NOMO-1 treated with dmso at 0.1 percent for 144 hours (cell line): Measurements from ENCODE around the gene EPHA6.

Source experiments
- DNase-seq: peaks from one replicate; lab custom pipeline; 2025; ENCODE audit not compliant: unreplicated experiment; lab: John Stamatoyannopoulos, UW

The EPHA6 gene

DNA sequence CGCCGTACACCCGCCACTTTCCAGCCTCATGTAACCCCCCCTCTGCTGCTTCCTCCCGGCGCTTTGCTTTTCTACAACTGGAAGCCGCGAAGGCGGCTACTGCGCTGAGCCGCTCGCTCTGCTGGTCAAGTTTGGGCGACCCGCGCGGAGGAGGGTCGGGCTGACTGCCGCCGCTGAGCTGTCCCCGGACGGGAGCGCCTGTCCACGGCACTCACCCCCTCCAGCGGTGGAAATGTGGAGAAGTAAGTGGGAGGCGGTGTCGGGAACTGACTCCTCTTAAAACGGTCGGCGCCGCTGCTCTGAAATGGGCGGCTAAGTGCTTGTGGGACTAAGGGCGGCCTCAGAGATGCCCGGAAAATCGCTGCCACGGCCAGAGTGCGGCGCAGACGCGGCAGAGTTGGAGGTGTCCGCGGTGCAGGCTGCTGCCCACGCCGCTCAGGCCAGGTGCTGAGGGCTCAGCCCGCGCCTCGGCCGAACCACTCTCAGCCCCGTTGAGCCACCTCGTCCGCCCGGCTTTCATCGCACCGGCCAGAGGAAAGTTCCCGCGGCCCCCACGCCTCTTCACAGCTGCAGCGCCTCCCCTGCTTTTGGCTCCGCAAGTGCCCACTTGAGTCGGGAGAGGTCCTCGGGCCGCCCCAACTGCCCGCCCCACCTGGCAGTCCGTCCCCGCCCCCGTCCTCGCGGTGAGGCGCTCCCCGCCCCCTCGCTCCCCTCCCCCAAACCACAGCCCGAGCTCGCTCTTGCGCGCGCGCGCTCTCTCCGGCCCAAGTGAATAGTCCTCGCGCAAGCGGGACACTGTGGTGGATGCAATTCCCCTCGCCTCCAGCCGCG lies at the start of gene EPHA6:
Gene EPHA6, plus strand, starts transcription at position 775 of the 831 bp plus-strand sequence.
- no peak for DNase-seq

DNA sequence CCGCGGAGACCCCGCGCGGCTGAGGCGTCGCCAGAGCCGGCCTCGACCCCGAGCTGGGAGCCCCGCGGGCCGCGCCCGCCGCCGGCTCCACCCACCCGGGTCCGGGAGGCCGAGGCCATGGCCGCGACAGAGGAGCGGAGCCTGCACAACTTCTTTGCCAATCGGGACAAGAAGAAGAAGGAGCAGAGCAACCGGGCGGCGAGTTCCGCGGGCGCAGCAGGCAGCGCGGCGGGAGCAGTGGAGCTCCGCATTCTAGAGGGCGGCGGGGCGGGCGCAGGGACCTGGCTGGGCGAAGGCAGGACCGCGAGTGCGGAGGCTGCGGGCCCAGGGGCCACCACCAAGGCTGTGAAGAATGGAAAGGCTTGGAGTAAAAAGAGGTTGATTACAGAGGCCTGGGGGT lies 37.6 kb upstream of the EPHA6 start:
- no peak for DNase-seq

DNA sequence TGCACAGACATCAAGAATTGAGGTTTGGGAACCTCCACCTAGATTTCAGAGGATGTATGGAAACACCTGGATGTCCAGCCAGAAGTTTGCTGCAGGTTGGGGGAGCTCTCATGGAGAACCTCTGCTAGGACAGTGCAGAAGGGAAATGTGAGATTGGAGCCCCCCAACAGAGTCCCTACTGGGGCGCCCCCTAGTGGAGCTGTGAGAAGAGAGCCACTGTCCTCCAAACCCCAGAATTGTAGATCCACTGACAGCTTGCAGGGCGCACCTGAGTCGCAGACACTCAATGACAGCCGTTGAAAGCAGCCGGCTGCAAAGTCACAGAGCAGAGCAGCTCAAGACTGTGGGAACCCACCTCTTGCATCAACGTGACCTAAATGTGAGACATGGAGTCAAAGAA lies 34.6 kb upstream of the EPHA6 start:
- DNase-seq: no peak

DNA sequence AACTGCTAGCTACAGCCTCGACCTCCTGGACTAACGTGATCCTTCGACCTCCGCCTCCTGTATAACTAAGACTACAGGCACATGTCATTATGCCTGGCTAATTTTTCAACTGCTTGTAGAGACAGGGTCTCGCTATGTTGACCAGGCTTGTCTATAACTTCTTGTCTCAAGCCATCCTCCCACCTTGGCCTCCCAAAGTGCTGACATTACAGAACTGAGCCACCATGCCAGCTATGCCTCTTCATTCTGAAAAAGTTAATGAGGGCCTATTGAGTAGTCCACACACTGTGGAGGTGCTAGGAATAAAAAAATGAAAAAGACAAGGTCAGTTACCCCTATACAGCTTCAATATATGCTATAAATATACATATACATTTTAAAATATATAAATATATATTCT lies 18.3 kb upstream of the EPHA6 start:
- no peak for DNase-seq

DNA sequence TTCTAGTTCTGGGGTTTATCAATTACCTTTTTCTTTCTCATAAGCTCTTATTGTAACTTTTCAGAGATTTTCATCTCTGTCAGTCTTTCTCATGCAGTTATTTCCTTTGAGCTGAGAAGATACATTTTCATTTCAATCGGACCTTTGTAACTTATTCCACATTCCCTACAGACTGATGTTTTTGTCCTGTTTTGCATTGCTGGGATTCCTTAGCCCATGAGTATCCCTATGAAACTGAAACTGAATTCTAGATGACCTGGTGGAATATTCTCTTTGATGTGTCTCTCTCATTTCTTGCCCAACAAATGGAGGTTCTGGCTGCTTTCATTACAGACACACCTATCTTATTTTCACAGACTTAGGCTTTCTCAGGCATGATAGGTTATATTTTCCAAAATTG lies 10.5 kb upstream of the EPHA6 start:
- no peak for DNase-seq

DNA sequence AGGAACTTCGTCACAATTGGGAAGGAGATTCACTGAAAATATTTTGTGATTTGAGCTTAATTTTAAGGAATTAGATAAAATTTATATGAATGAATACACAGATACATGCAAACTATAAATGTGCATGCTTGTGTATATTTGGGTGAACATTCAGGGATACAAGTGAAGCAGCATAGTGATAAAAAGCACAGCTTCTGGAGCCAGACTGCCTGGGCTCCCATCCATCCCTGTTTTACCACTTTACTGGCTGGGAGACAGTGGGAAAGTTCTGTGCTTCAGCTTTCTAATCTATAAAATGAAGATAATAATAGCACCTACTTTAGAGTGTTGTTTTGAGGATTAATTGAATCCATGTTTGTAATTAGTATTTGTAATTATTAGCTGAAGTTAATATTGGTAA lies 8.1 kb upstream of the EPHA6 start:
- no peak for DNase-seq

DNA sequence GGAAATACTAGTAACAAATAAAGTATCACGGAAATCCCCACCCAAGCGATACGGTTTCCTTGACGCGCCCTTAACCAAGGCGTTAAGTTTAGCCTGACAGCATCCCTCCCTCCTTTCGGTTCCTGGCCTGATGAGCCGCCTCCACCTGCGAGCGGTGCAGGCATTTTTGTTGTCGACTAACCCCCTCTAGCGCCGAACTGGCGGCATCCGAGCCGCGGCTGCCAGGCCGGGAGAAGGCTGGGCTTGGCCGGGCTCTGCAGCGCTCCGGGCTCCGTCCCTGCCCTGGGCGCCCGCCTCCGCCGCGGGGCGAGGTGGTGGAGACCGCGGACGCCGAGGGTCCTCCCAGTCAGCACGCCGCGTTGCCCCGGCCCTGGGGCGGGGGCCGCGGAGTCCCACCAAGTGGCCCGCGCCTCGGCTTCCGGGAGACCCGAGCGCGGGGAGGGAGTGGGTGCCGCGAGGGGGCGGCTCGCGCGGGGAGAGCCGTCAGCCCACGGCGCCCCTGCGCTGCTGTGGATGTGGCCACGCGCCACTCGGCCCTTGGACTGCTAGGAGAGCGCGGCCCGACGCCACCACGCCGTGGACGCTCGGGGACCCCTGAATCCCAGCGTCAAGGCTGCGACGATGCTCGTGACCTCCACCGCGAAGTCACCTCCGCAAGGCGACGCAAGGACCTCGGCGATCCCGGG lies 1.1 kb upstream of the EPHA6 start:
- DNase-seq: no peak

DNA sequence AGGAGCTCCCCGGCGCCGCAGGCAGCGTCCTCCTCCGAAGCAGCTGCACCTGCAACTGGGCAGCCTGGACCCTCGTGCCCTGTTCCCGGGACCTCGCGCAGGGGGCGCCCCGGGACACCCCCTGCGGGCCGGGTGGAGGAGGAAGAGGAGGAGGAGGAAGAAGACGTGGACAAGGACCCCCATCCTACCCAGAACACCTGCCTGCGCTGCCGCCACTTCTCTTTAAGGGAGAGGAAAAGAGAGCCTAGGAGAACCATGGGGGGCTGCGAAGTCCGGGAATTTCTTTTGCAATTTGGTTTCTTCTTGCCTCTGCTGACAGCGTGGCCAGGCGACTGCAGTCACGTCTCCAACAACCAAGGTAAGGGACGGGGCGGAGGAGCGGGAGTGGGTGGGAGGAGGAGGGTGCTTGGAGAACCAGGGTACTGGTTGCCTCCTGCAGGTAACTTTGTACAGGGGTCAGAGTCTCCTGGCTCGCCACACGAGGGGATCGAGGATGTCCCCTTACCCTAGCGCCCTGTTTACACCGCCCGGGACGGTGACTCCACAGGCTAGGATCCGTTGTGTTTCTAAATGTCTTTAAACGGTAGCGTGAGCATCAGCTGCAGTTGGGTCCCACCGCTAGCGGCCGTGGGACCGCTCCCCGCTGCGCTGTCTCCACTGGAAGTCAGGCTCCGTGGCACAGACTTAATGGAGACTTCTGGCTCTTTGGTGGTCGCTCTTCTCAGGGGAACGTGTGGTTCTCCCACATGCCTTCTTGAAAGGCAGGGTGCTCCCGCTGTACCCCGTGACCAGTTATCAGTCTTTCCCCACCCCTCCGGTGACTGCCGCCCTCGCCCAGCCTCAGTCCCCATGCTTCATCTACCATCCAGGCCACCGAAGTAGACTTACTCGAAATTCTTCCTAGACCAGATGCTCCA lies 515 bp downstream of the EPHA6 start:
- DNase-seq: no peak

DNA sequence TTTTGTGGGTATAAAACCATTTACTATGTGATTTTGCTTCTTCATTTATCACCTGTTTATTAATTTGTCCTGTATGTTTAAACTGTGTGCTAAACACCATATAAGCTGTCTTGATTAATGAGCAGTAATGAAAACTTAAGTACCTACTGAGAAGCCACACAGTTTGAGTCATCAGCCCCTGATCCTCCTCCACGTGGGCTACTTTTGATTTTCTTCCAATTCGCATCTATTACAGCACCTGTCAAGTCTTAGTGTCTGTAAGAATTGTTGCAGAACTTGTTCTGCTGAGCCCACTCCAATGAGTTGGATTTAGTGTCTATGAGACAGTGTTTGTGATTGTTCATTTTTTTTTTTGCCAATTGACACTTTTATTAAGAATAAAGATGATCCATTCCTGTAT lies 16.8 kb downstream of the EPHA6 start:
- DNase-seq: no peak

DNA sequence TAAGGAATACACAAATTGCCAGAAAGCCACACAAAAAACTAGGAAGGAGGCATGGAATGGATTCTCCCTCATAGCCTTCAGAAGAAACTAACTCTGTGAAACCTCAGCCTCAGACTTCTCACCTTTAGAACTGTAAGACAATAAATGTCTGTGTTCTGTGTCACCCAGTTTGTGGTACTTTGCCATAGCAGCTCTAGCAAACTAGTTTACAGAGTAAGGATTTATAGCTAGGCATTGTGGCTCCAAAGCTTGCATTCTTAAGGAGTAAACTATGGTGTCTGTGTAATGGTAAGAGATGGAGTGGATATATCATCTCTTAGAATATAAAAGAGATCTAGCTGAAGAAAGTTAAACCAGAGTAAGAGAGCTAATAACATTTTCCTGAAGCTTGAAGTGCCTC lies 18.9 kb downstream of the EPHA6 start:
- no peak for DNase-seq

DNA sequence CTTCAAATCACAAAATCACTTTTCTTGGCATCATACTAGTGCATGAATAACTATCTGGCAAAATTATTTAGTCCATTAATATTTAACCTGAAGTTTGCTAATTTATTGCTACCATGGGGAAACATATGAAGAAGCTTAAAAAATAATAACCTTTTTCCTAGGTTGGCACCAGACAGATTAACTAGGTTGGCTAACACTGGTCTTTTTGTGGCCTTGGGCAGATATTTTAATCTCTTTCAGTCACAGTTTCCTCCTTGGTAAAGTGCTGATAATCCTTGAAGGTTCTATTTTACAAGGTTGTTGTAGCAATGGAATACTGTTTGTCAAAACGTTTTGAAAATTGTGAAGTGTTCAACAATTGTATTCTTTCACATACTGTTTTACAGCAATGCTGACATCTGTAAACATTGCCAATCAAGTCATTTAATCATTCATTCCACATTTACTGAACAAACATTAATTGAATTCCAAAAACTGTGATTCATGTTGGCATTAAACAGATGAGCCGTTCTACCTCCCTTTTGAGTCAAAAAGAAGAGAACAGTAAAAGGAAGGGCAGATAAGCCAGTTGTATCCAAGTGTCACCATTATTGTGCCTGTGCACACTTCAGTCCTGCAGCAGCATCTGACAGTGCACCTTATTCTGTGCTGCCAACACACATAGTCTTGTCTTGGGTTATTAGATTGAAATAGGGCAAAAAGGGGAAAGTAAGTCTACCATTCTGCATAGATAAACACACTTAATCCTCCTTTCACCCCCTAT lies 21.9 kb downstream of the EPHA6 start:
- DNase-seq: no peak

DNA sequence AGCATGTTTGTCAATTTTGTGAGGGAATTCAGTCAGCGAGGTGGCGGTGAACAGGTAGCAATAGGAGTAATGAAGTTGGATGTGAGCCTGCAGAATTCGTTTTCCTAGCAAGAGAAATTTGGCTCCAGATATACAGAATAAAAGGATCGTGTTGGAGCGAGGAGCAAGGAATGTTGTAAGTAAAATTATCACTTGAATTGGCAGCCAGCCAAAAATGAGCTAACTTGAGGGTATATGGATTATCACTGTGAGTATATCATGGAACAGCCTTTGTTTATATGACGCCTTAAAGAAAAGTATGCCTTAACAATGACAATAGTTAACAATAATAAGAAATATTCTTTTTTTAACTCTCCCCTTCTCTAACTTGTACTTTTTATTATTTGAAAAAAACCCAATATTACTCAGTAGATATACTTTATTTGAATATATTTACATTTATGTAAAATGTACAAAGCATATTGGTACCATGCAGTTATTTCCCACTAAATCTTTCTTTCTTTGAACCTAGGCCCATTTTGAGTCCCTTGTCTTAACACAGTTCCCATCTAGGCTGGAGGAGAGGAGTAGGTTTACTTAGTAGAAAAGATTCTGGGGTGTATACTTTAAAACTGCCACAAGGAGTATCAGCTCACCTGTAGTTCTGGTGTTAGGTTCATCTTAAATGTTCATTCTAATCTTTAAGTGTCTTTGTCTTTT lies 29.3 kb downstream of the EPHA6 start:
- no peak for DNase-seq

DNA sequence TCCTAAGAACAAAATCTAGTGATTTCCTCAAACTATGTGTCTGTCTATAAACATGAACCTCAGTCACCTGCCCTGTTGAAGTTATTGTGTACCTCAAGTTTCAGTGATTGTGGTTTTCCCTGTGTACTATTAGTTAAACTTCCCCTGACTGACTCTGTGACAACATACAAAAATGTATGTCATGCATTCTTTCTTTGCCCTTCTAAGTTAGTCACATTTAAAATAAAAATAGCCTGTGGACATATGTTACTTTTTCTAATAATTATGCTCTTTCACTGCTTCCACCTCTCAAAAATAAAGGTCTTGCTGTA lies 29.8 kb downstream of the EPHA6 start:
- no peak for DNase-seq

DNA sequence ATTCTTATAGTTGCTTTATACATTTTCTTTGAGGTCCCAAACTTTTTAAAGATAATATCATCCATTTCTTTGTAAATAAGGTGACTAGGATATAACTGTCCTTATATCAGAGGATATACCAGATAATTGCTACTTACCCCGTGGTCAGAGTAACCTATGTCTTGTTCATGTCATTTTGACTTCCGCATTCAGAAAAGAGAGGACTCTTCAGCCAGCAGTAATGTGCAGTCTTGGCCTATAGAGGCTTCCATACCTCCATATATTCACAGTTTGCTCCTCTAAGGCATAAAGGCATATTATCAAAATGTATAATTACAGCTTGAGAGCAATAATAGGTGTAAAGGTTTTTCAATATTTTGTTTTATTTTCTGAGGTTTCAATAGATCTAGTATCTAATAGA lies 38.5 kb downstream of the EPHA6 start:
- DNase-seq: no peak

DNA sequence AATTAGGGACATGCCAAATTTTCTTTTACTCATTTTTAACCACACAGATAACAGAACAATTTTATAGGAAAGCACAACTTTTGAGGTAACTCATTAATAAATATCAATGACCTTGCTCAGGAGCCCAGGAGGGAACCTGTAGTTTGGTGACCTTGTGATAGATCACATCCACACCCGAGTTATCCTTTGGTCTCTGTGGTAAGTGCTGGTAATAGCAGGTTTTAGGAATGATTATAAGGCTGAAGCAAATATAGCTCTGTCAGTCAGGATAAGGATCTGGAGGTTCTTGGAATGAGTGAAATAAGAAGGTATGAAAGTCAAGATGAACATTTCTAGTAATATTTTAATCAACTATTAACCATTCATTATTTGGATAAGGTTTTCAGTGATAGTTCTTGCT lies 46.5 kb downstream of the EPHA6 start:
- no peak for DNase-seq

DNA sequence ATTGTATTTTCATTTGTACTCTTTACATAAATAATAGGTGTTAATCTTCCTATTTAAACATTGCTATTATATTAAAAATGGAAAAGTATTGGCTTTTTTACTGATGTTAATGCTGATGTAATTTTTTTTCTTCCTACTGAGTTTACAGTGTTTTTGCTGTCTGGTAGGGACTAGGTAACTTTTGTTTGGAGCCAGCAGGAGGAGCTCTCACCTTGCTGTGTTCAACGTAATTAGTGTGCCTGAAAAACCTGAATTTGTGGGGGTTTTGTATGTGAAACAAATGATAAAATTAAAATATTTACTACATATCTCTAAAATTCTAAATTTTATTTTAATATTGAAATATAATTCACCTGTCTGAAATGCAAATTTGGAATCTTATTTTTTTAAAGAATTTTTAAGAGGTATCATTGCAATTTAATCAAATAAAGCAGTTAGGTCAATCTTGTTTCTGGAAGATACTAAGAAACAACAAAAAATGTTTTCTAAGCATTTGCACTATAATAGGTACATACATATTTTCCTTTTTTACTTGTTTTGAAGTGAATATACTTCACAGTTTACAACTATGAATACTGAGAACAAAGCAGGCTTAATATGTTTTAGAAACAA lies 48.8 kb downstream of the EPHA6 start:
- no peak for DNase-seq

DNA sequence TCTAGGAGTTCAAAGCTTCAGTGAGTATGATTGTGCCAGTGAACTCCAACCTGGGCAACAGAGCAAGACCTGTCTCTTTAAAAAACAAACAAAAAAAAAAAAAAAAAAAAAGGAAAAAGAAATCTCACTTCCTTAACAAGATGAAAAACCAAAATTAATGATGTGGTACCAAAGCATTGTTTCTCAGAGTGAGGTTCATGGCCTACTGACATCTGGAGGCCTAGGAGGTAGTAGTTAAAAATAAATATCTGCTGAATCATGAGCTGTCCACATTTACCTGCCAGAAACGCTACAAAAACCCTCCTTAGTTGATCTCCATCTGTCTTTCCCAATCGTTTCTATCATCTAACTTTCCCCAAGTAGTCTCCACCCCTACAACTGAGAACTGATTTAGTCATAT lies 51.2 kb downstream of the EPHA6 start:
- no peak for DNase-seq

DNA sequence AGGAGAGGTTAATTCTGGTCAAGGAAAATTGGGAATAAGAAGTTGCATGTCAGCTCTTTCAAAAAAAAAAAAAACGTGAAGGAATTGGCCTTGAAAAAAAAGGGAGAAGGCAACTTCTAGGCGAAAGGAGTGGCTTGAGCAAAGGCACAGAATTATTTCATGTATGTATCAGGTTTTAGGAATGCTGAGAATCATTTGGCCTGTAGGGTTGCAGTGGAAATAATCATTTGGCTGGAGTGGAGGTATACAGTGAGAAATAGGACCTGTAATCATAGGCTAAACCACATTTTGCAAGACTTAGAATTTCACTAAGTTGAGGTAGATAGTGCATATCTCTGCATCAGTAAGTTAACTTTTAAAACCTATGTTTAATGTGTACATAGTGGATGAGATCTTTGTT lies 54.9 kb downstream of the EPHA6 start:
- no peak for DNase-seq

DNA sequence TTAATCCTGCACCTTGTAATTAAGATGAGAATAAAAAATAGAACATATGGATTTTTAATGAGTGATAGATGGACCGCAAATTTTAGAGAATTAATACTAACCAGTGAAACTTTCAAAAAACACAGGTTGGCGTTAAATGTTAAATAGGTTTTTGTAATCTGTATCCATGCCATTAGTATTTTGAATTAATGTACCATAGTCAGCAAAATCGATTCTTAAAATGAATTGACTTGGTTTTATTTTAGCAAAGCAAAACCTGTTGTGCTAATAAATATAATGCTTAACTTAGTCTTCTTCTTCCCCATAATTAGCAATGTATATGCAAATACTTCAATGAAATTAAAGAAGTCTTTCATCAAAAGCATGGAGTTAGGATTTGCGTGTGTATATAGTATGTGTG lies 63.1 kb downstream of the EPHA6 start:
- no peak for DNase-seq

DNA sequence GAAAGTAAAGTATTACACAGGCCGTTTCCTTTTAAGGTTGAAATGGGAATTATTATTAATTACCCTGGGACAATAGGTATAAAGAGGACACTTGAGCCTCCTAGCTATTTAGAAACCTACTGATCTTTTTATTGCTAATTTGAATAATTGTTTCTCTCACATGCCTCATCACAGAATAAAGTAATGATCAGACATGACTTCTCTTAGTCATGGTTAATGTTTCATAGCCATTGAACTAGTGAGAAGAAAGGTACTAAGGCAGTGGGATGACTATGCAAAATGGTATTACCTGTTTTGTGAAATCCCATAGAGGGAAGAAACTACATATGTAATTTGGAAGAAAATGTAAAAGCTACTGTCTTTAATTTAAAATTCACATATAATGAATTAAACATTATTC lies 85.6 kb downstream of the EPHA6 start:
- DNase-seq: no peak
